ENCODE results near the gene CWH43. TPM values are rescaled to one million over a fixed set of nuclear protein-coding genes. Genes with fewer than 3 reads are reported as not detected.

CWH43 gene
- 2.3 TPM for total RNA-seq
- long read RNA-seq, partial matches to known transcripts, result 0 of 4 reads
- long read RNA-seq, other reads (novel, unspliced or antisense), result 1 of 4 reads

DNA sequence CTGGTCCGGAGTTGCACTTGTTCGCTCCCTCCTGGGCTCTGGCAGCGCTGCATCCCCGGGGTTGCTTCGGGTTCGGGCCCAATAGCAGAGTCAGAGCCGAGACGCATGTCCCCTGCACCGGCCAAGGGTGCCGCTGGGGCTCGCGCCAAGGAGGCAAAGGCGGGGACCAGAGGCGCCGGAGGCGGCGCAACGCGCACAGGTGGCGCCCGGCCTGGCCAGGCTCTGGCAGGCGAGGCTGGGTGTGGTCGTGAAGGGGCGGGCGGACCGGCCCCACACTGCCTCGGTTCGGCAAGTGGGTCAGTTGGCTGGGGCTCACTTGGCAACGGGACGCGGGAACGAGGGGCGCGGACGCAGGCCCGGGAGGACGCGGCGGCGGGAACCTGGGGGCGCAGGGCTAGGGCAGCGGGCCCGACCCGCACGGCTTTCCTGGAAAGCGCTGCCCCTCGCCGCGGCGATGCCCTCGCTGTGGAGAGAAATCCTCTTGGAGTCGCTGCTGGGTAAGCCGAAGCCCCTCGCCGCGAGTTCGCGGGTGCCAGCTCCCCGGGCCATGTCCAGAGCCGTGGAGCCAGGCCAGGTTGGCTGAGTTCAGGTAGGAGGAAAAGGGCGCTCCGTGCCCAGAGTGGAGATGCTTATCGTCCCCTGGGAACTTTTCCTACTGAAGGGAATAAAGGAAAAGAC is at the start of gene CWH43:
Gene CWH43, plus strand, starts transcription at position 300 of the 678 bp plus-strand sequence. Its CDS starts 155 bp downstream, at position 455.
- intact Hi-C loops (cut with DNase I), result no loop called here
- DNase-seq, result peak; percentile 39
- Histone ChIP-seq H3K36me3 (no peaks in the 10 kb centered on the region), H3K4me1 (no peaks in the 10 kb centered on the region), H3K27me3 (ENCODE audit: low read depth) (peaks cover 41% of the 10 kb centered on the region), H3K4me3 (peak within 1 kb of the TSS; percentile 10), H3K27ac (no peak within 1 kb of the TSS), H3K9me3 (no peaks in the 10 kb centered on the region)
- peak; percentile 21 to 38 for ATAC-seq
- TF ChIP-seq, protein P1, sequence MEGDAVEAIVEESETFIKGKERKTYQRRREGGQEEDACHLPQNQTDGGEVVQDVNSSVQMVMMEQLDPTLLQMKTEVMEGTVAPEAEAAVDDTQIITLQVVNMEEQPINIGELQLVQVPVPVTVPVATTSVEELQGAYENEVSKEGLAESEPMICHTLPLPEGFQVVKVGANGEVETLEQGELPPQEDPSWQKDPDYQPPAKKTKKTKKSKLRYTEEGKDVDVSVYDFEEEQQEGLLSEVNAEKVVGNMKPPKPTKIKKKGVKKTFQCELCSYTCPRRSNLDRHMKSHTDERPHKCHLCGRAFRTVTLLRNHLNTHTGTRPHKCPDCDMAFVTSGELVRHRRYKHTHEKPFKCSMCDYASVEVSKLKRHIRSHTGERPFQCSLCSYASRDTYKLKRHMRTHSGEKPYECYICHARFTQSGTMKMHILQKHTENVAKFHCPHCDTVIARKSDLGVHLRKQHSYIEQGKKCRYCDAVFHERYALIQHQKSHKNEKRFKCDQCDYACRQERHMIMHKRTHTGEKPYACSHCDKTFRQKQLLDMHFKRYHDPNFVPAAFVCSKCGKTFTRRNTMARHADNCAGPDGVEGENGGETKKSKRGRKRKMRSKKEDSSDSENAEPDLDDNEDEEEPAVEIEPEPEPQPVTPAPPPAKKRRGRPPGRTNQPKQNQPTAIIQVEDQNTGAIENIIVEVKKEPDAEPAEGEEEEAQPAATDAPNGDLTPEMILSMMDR (IDR thresholded peaks at IDR 0.05), result no peak

DNA sequence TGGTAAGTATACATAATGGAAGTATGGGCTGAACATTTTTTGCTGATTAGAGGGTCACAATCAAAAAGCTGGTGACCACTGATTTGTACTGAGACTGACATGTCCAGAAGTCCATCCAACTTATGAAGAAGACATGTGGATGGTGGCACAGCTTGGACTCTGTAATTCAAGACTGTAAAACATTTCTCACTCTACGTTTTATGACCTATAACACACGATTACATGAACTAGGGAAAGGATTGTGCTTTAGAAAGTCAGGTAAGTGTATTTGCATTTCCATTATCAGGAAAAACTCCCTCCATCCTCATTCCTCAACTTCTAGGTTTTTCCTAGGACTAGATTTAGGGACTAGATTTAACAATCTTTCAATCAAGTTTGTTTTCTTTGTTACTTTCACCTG is 49.0 kb upstream of the CWH43 start:
- H3K4me1 ChIP-seq, result no peaks in the 10 kb centered on the region
- no peak overlapping the region for H3K27ac ChIP-seq
- TF ChIP-seq, protein P1 (IDR thresholded peaks at IDR 0.05), result no peak
- H3K36me3 ChIP-seq, result no peaks in the 10 kb centered on the region
- no peak overlapping the region for H3K4me3 ChIP-seq
- H3K9me3 ChIP-seq, result peaks cover 5% of the 10 kb centered on the region
- H3K27me3 ChIP-seq (ENCODE audit: low read depth), result no peaks in the 10 kb centered on the region
- no peak for DNase-seq
- ATAC-seq, result no peak
- intact Hi-C loops (cut with DNase I), result no loop called here

DNA sequence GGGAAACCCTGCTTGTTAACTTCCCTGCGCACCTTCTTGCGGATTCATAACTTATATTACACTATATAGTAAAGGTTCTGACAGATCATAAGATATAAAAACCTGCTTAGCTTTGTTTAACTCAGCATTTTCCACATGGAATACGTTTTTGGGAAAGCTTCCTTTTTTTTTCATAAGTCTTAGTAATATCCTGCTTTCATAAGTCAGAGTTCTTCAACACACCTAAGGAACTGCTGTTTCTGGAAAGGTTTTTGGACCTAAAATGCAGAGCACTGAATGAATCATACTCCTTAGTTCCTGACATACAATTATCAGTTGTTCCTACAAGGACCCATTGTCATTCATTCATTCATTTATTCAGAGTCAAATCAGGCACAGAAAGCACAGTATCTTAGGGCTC is 47.2 kb upstream of the CWH43 start:
- H3K4me3 ChIP-seq, result no peak overlapping the region
- intact Hi-C loops (cut with DNase I), result no loop called here
- H3K9me3 ChIP-seq, result peaks cover 5% of the 10 kb centered on the region
- H3K27me3 ChIP-seq (ENCODE audit: low read depth), result no peaks in the 10 kb centered on the region
- H3K27ac ChIP-seq, result no peak overlapping the region
- DNase-seq (no peak), ATAC-seq (no peak)
- H3K36me3 ChIP-seq, result no peaks in the 10 kb centered on the region
- no peaks in the 10 kb centered on the region for H3K4me1 ChIP-seq
- TF ChIP-seq, protein P1 (IDR thresholded peaks at IDR 0.05), result no peak

DNA sequence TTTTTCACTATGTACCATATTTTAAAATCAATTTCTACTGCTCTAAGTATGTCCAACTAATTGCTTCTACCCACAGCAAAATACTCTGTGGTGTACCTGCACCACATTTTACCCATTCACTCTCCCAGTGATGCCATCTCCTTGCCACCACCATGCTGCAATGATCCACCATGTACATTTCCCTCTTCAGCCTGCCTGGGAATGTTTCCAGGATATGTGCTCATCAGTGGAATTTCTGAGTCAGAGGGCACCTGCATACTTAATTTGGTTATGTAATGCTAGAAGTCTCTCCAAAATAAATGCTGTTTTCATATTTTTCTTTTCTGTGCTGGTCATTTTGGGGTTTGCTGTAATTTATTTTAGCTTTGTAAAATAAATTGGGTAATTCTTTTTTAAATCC is 46.3 kb upstream of the CWH43 start:
- no peak overlapping the region for H3K27ac ChIP-seq
- H3K4me3 ChIP-seq, result no peak overlapping the region
- intact Hi-C loops (cut with DNase I), result no loop called here
- H3K4me1 ChIP-seq, result no peaks in the 10 kb centered on the region
- H3K9me3 ChIP-seq, result peaks cover 5% of the 10 kb centered on the region
- H3K36me3 ChIP-seq, result no peaks in the 10 kb centered on the region
- TF ChIP-seq, protein P1 (IDR thresholded peaks at IDR 0.05), result no peak
- no peak for DNase-seq
- H3K27me3 ChIP-seq (ENCODE audit: low read depth), result no peaks in the 10 kb centered on the region
- ATAC-seq, result no peak

DNA sequence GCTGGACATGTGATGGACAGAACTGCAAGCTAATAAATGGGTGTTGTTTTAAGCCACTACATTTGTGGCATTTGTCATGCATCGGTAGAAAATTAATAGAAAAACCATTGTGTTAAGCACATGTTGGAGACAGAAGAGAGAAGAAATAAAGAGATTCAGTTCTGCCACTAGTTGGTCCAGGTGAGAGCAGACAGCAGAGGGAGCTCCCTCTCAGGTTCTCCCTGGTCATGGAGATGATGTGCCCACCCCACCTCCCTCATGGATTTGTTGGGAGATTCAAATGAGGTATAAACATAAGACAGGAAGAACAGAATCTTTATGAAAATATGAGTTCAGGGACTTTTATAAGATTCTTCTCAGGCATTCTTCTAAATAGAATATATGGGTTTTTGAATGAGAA is 42.7 kb upstream of the CWH43 start:
- TF ChIP-seq, protein P1 (IDR thresholded peaks at IDR 0.05), result no peak
- Histone ChIP-seq H3K4me3 (no peak overlapping the region), H3K27ac (no peak overlapping the region), H3K4me1 (no peaks in the 10 kb centered on the region), H3K36me3 (no peaks in the 10 kb centered on the region), H3K27me3 (ENCODE audit: low read depth) (no peaks in the 10 kb centered on the region), H3K9me3 (peaks cover 3% of the 10 kb centered on the region)
- intact Hi-C loops (cut with DNase I), result no loop called here
- ATAC-seq, result no peak
- no peak for DNase-seq
